DOHH2 (cell line): ENCODE results near the gene ERCC8.

Source experiments
- H3F3A ChIP-seq: fragments of 200-600 bp; sonication (generic), shearing (Covaris generic); 2 replicates; pipeline ENCODE4 v1.6.0; 2016; ENCODE audit warnings: antibody characterized with exemption, mild to moderate bottlenecking; ENCODE audit not compliant: control insufficient read depth, insufficient read depth
- H3K27ac ChIP-seq: fragments of 200-600 bp; sonication (generic); 2 replicates; pipeline ENCODE4 v1.5.1; 2014; ENCODE audit warnings: low read depth, mild to moderate bottlenecking, low read length, moderate library complexity
- H3K27me3 ChIP-seq: fragments of 200-600 bp; sonication (generic); 2 replicates; pipeline ENCODE4 v1.6.1; 2014; ENCODE audit warnings: mild to moderate bottlenecking, low read length, mixed read lengths; ENCODE audit not compliant: control insufficient read depth
- H3K36me3 ChIP-seq: fragments of 200-600 bp; sonication (generic); 2 replicates; pipeline ENCODE4 v1.6.1; 2014; ENCODE audit warnings: mild to moderate bottlenecking, low read length, moderate library complexity, mixed read lengths; ENCODE audit not compliant: control insufficient read depth
- H3K4me1 ChIP-seq: fragments of 200-600 bp; sonication (generic); 2 replicates; pipeline ENCODE4 v1.6.1; 2014; ENCODE audit warnings: mild to moderate bottlenecking, low read length, mixed read lengths; ENCODE audit not compliant: control insufficient read depth
- H3K4me2 ChIP-seq: fragments of 200-600 bp; sonication (generic); 2 replicates; pipeline ENCODE4 v1.6.0; 2014; ENCODE audit warnings: mild to moderate bottlenecking, low read length, moderate library complexity
- H3K4me3 ChIP-seq: fragments of 200-600 bp; sonication (generic); 2 replicates; pipeline ENCODE4 v1.5.1; 2014; ENCODE audit warnings: mild to moderate bottlenecking, low read length, mixed read lengths
- H3K79me2 ChIP-seq: fragments of 200-600 bp; sonication (generic); 2 replicates; pipeline ENCODE4 v1.6.1; 2014; ENCODE audit warnings: mild to moderate bottlenecking, low read length, mixed read lengths; ENCODE audit not compliant: control insufficient read depth
- H3K9me2 ChIP-seq: fragments of 200-600 bp; sonication (generic); replicated peaks from 2 replicates; pipeline ENCODE4 v1.6.1; 2014; ENCODE audit warnings: mild to moderate bottlenecking, low read length, mixed read lengths; ENCODE audit not compliant: control insufficient read depth
- H3K9me3 ChIP-seq: fragments of 200-600 bp; sonication (generic); 2 replicates; pipeline ENCODE4 v1.6.1; 2014; ENCODE audit warnings: antibody characterized with exemption, low read length, mixed read lengths; ENCODE audit not compliant: control insufficient read depth, insufficient read depth
- H4K20me1 ChIP-seq: fragments of 200-600 bp; sonication (generic); 2 replicates; pipeline ENCODE4 v1.6.0; 2014; ENCODE audit warnings: low read depth, mild to moderate bottlenecking, antibody characterized with exemption, low read length, moderate library complexity; ENCODE audit not compliant: control insufficient read depth, insufficient read depth
- CTCF ChIP-seq: fragments of 200-600 bp; sonication (generic); IDR thresholded peaks from one replicate; pipeline ENCODE4 v1.5.1; 2014; ENCODE audit warnings: antibody characterized with exemption, mild to moderate bottlenecking, low read depth, low read length; ENCODE audit not compliant: poor library complexity, severe bottlenecking
- EZH2phosphoT487 ChIP-seq: fragments of 200-600 bp; sonication (generic); IDR thresholded peaks from 2 replicates; pipeline ENCODE4 v1.6.1; 2017; ENCODE audit warnings: borderline replicate concordance, mild to moderate bottlenecking, antibody characterized with exemption, low read length, moderate library complexity, mixed read lengths

ERCC8 gene

DNA sequence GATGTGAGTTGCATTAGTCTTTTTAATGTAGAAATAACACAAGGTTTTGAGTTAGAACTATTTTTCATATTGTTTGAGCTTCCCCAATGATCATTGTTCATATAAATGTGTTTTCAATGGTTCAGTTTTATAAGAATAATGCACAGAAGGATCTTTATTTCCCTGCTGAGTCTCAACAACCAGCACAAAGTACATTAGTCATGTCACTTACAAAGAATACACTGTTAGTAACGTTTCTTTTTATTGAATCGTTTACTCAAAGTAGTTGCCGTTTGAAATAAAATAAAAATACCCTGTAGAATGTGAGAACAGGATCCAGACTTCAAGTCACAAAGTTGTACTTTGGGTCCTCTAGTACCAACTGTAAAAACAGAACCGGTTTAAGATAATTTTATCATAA lies 41.5 kb downstream of the ERCC8 start:
- no peaks in the 10 kb centered on the region for H3K27me3 ChIP-seq
- TF ChIP-seq EZH2phosphoT487 (no peak), CTCF (no peak)
- no peak overlapping the region for H3K27ac ChIP-seq
- no peaks in the 10 kb centered on the region for H3K9me2 ChIP-seq
- H3K4me2 ChIP-seq, result no peak overlapping the region
- H3K36me3 ChIP-seq, result no peaks in the 10 kb centered on the region; the same call in 1 of the 2 replicates
- no peaks in the 10 kb centered on the region for H3K79me2 ChIP-seq
- no peaks in the 10 kb centered on the region for H3K4me1 ChIP-seq
- H3F3A ChIP-seq, result no peaks in the 10 kb centered on the region
- no peak overlapping the region for H3K4me3 ChIP-seq
- no peaks in the 10 kb centered on the region for H3K9me3 ChIP-seq
- no peaks in the 10 kb centered on the region for H4K20me1 ChIP-seq

GRCh38 chr5:60896991-60897390 lies 47.9 kb downstream of the ERCC8 start:
- Histone ChIP-seq H3K36me3 (no peaks in the 10 kb centered on the region; the same call in 1 of the 2 replicates), H3K4me1 (no peaks in the 10 kb centered on the region), H3K4me3 (no peak overlapping the region), H4K20me1 (no peaks in the 10 kb centered on the region), H3K27ac (no peak overlapping the region), H3F3A (no peaks in the 10 kb centered on the region), H3K9me3 (no peaks in the 10 kb centered on the region), H3K4me2 (no peak overlapping the region), H3K27me3 (no peaks in the 10 kb centered on the region), H3K9me2 (no peaks in the 10 kb centered on the region), H3K79me2 (no peaks in the 10 kb centered on the region)
- no peak for TF ChIP-seq CTCF
- no peak for TF ChIP-seq EZH2phosphoT487

- Histone ChIP-seq H3K9me2 (no peaks in the 10 kb centered on the region), H3K79me2 (no peaks in the 10 kb centered on the region), H3F3A (no peaks in the 10 kb centered on the region), H3K36me3 (no peaks in the 10 kb centered on the region), H4K20me1 (no peaks in the 10 kb centered on the region), H3K4me1 (no peaks in the 10 kb centered on the region), H3K27ac (no peak overlapping the region), H3K27me3 (no peaks in the 10 kb centered on the region), H3K9me3 (no peaks in the 10 kb centered on the region), H3K4me2 (no peak overlapping the region), H3K4me3 (no peak overlapping the region)
- TF ChIP-seq CTCF (no peak), EZH2phosphoT487 (no peak)
These were observed 51.3 kb downstream of the ERCC8 start for GRCh38 chr5:60893521-60893920.

DNA sequence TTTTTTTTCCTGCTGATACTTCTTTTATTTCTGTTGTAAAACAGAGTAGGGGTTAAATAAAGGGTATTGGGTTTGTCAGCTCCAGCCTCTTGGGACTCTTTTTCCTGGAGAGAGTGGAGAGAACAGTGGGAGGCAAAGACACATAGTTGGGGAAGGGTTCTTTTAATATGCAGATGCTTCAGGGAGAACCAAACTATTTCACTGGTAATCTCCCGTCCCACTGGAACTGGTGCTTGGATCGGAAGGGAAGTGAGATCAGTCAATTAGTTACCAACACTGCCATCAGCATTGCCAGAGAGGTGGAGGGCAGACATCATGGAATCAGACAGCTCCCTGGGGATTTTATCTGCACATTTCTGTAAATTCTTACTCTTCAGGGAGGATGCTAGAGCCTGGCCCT lies 53.2 kb downstream of the ERCC8 start:
- no peak overlapping the region for H3K4me3 ChIP-seq
- no peaks in the 10 kb centered on the region for H3K79me2 ChIP-seq
- TF ChIP-seq EZH2phosphoT487, result no peak
- no peak for TF ChIP-seq CTCF
- no peaks in the 10 kb centered on the region for H3K4me1 ChIP-seq
- no peaks in the 10 kb centered on the region for H3K36me3 ChIP-seq
- H3K9me2 ChIP-seq, result no peaks in the 10 kb centered on the region
- no peaks in the 10 kb centered on the region for H3F3A ChIP-seq
- no peak overlapping the region for H3K27ac ChIP-seq
- H4K20me1 ChIP-seq, result no peaks in the 10 kb centered on the region
- H3K27me3 ChIP-seq, result no peaks in the 10 kb centered on the region
- H3K9me3 ChIP-seq, result no peaks in the 10 kb centered on the region
- no peak overlapping the region for H3K4me2 ChIP-seq
